B cell (primary cell): ENCODE measurements around the gene LRRC3.

Source experiments
- CTCF ChIP-seq: fragments of 200-600 bp; IDR thresholded peaks from one replicate; pipeline ENCODE4 v1.8.0; 2022; ENCODE audit warnings: antibody characterized with exemption, mild to moderate bottlenecking
- EZH2 ChIP-seq: IDR thresholded peaks from 2 replicates; pipeline ENCODE4 v1.6.1; 2012; ENCODE audit warnings: borderline replicate concordance, low read depth, mild to moderate bottlenecking, moderate library complexity, low read length; ENCODE audit not compliant: insufficient read depth, poor library complexity, severe bottlenecking

GRCh38 chr21:44480200-44481053 lies 25.1 kb downstream of the LRRC3 start:
- TF ChIP-seq CTCF = no peak
- no peak for TF ChIP-seq EZH2
